HepG2 (cell line): Measurements from ENCODE around the gene NES. TPM values are rescaled to one million over a fixed set of nuclear protein-coding genes. Genes with fewer than 3 reads are reported as not detected.

ENCODE experiments used
- ADNP ChIP-seq: sonication (generic); formaldehyde crosslinking; IDR thresholded peaks from 2 replicates; pipeline ENCODE4 v1.4.0; 2020; ENCODE audit warnings: missing genetic modification reagents
- ARHGAP35 ChIP-seq: sonication (generic); formaldehyde crosslinking; IDR thresholded peaks from 2 replicates; pipeline ENCODE4 v1.9.0; 2022; ENCODE audit warnings: mild to moderate bottlenecking, inconsistent platforms, moderate library complexity, missing genetic modification reagents, borderline replicate concordance
- ATF2 ChIP-seq: sonication (generic); formaldehyde crosslinking; IDR thresholded peaks from 2 replicates; pipeline ENCODE4 v1.4.0; 2020; ENCODE audit warnings: missing genetic modification reagents
- DDIT3 ChIP-seq: sonication (generic); formaldehyde crosslinking; IDR thresholded peaks from 2 replicates; pipeline ENCODE4 v1.4.0; 2020; ENCODE audit warnings: mild to moderate bottlenecking, missing genetic modification reagents
- FOSL2 ChIP-seq: sonication (generic); formaldehyde crosslinking; IDR thresholded peaks from 2 replicates; pipeline ENCODE4 v1.4.0; 2020; ENCODE audit warnings: missing genetic modification reagents
- FUBP1 ChIP-seq: sonication (generic); formaldehyde crosslinking; IDR thresholded peaks from 2 replicates; pipeline ENCODE4 v1.5.1; 2020; ENCODE audit warnings: missing genetic modification reagents, mild to moderate bottlenecking, borderline replicate concordance
- GPN1 ChIP-seq: sonication (generic); formaldehyde crosslinking; IDR thresholded peaks from 2 replicates; pipeline ENCODE4 v1.5.1; 2020; ENCODE audit warnings: missing genetic modification reagents, borderline replicate concordance
- HNF4A ChIP-seq: sonication (generic); formaldehyde crosslinking; IDR thresholded peaks from 2 replicates; pipeline ENCODE4 v1.4.0; 2020; ENCODE audit warnings: missing genetic modification reagents
- KLF11 ChIP-seq: IDR thresholded peaks from 2 replicates; pipeline ENCODE4 v1.6.1; 2016; ENCODE audit warnings: missing compliant biosample characterization
- KLF15 ChIP-seq: sonication (generic); formaldehyde crosslinking; IDR thresholded peaks from 2 replicates; pipeline ENCODE4 v1.8.1; 2023; ENCODE audit warnings: borderline replicate concordance, mild to moderate bottlenecking, inconsistent platforms, missing genetic modification reagents, mixed read lengths
- MYC ChIP-seq: sonication (generic); formaldehyde crosslinking; IDR thresholded peaks from 2 replicates; pipeline ENCODE4 v1.9.0; 2021; ENCODE audit warnings: missing genetic modification reagents, borderline replicate concordance
- PHF5A ChIP-seq: IDR thresholded peaks from one replicate; pipeline ENCODE4 v1.6.1; 2018; ENCODE audit warnings: low read depth, missing genetic modification reagents; ENCODE audit not compliant: unreplicated experiment
- SPEN ChIP-seq: sonication (generic); formaldehyde crosslinking; IDR thresholded peaks from 2 replicates; pipeline ENCODE4 v1.5.1; 2020; ENCODE audit warnings: low read depth, mild to moderate bottlenecking, missing genetic modification reagents
- TFAP4 ChIP-seq: sonication (generic); IDR thresholded peaks from 2 replicates; pipeline ENCODE4 v1.6.1; 2016; ENCODE audit warnings: low read depth, borderline replicate concordance
- UBTF ChIP-seq: sonication (generic); formaldehyde crosslinking; IDR thresholded peaks from 2 replicates; pipeline ENCODE4 v1.4.0; 2020; ENCODE audit warnings: mild to moderate bottlenecking, missing genetic modification reagents
- ZBTB14 ChIP-seq: sonication (generic); formaldehyde crosslinking; IDR thresholded peaks from 2 replicates; pipeline ENCODE4 v1.4.0; 2020; ENCODE audit warnings: missing genetic modification reagents
- ZMAT3 ChIP-seq: sonication (generic); formaldehyde crosslinking; conservative IDR thresholded peaks from 2 replicates; pipeline ENCODE4 v1.7.0; 2021; ENCODE audit warnings: missing genetic modification reagents
- ZNF207 ChIP-seq: fragments of 450-650 bp; IDR thresholded peaks from 2 replicates; pipeline ENCODE4 v1.6.1; 2016; ENCODE audit warnings: antibody characterized with exemption, borderline replicate concordance
- ZNF337 ChIP-seq: sonication (generic); formaldehyde crosslinking; IDR thresholded peaks from 2 replicates; pipeline ENCODE4 v1.5.1; 2020; ENCODE audit warnings: missing genetic modification reagents, low read depth, mild to moderate bottlenecking, borderline replicate concordance
- ZNF552 ChIP-seq: sonication (generic); formaldehyde crosslinking; IDR thresholded peaks from 2 replicates; pipeline ENCODE4 v1.9.0; 2022; ENCODE audit warnings: missing genetic modification reagents, mild to moderate bottlenecking, borderline replicate concordance
- ZNF569 ChIP-seq: sonication (generic); formaldehyde crosslinking; IDR thresholded peaks from 2 replicates; pipeline ENCODE4 v1.5.0; 2020; ENCODE audit warnings: mild to moderate bottlenecking, missing genetic modification reagents, moderate library complexity, borderline replicate concordance
- polyA plus RNA-seq, 8 experiments: library from polyadenylated mRNA; depleted of rRNA in 3 of 8; stranded (reverse) in 7 of 8; unstranded in 1 of 8; fragments of >200 nt; fragmentation: Illumina TruSeq in 4 of 8; extraction: Trizol in 4 of 8; gene quantifications; 2 replicates each; pipeline versions ENCODE4 v1.2.1 to v1.2.3, GENCODE V29; 2011 to 2016; ENCODE audit warnings: low read depth in 4 of 8, missing spikeins in 1 of 8, mixed read lengths in 1 of 8; ENCODE audit not compliant: insufficient read depth in 1 of 8
- total RNA-seq, 5 experiments: library from RNA; depleted of rRNA; stranded (reverse); fragments of >200 nt; fragmentation: Illumina TruSeq; extraction: Trizol; gene quantifications; 2 replicates each; pipeline ENCODE4 v1.2.3, GENCODE V29; 2016; ENCODE audit warnings: low read depth in 1 of 5

The NES gene
- total and polyA plus RNA-seq, 2 of the 13 experiments (the other 11 are each of a cell fraction or from before 2014, with no cell fraction given), result 1.7 to 16.6 TPM

GRCh38 chr1:156659988-156660751 lies 17.0 kb downstream of the NES start (continued):
- peak; percentile 75; the same call in 1 of the 2 replicates for TF ChIP-seq FUBP1
- peak; percentile 42; the same call in 1 of the 2 replicates for TF ChIP-seq KLF11
- TF ChIP-seq MYC, result peak; percentile 84
- no peak for TF ChIP-seq ZNF552
- TF ChIP-seq KLF15, result no peak
- TF ChIP-seq ADNP (CRISPR knock-in tag), result no peak
- TF ChIP-seq ZNF207, result no peak
- TF ChIP-seq ZMAT3, result peak; percentile 93
- peak; percentile 72; the same call in 1 of the 2 replicates for TF ChIP-seq DDIT3 (CRISPR knock-in tag)
- TF ChIP-seq HNF4A (CRISPR knock-in tag), result no peak
- TF ChIP-seq ARHGAP35 (CRISPR knock-in tag), result no peak
- peak; percentile 98 for TF ChIP-seq ATF2 (CRISPR knock-in tag)
- no peak for TF ChIP-seq PHF5A (CRISPR knock-in tag)
- peak; percentile 60; the same call in 1 of the 2 replicates for TF ChIP-seq SPEN (CRISPR knock-in tag)
- peak; percentile 38 for TF ChIP-seq UBTF (CRISPR knock-in tag)
- TF ChIP-seq TFAP4, result peak; percentile 46; the same call in 1 of the 2 replicates
- TF ChIP-seq ZNF337 (CRISPR knock-in tag), result no peak
- TF ChIP-seq ZNF569 (CRISPR knock-in tag), result no peak
- TF ChIP-seq GPN1 (CRISPR knock-in tag), result no peak
- TF ChIP-seq ZBTB14 (CRISPR knock-in tag), result no peak
- TF ChIP-seq FOSL2, result peak; percentile 96
